ENCODE results near the gene XYLT1. TPM values are rescaled to one million over a fixed set of nuclear protein-coding genes. Genes with fewer than 3 reads are reported as not detected.
A peak's percentile ranks its signal among the peaks of the same experiment; 100 is the strongest.

Gene XYLT1
- polyA plus RNA-seq, 1 donor (not counting 4 experiments of a cell fraction or from before 2014, with no cell fraction given) = 4.4 TPM

DNA sequence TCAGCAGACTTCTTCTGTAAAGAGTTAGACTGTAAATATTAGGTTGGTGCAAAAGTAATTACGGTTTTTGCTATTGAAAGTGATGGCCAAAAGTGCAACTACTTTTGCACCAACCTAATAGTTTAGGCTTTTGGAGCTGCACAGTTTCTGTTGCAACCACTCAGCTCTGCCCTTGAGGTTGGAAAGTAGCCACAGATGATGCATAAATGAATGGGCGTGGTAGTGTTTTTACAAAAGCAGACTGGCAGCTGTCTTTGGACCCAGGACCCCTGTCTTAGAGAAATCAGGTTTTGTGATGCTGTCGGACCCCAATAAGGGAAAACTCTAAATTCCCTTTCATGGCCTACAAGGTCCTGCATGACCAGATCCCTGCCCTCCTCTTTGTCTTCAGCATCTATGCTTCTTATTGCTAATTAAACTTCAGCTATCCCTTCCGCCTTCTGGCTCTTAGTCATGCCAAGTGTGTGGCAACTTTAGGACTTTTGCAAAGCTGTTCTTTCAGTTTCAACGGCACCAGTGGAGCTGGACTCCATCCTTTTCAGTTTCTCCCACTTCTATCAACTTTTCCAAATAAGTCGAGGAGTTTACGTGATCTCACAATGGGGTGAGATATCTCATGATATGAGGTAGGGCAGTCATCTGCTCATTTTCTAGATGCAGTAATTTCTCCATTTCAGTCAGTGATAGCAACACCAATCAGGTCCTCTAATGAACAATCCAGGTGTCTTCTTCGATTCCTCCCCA lies 232.3 kb downstream of the XYLT1 start:
- Histone ChIP-seq H3K27me3 (ENCODE audit: control insufficient read depth, extremely low read depth, insufficient read depth, low read length) (no peaks in the 10 kb centered on the region), H3K27ac (ENCODE audit: control insufficient read depth, insufficient read depth, low read length) (no peak overlapping the region), H3K9me1 (ENCODE audit: control insufficient read depth, extremely low read depth, insufficient read depth, low read length) (no peaks in the 10 kb centered on the region), H4K20me1 (ENCODE audit: control insufficient read depth, extremely low read depth, insufficient read depth, low read length) (no peaks in the 10 kb centered on the region), H2AFZ (ENCODE audit: control insufficient read depth, low read length) (no peak overlapping the region), H3K79me2 (ENCODE audit: control insufficient read depth, insufficient read depth, low read length) (no peaks in the 10 kb centered on the region), H3K9me3 (ENCODE audit: control insufficient read depth, low read depth, low read length) (no peaks in the 10 kb centered on the region), H3K9ac (ENCODE audit: control insufficient read depth, extremely low read depth, insufficient read depth, low read length) (no peak overlapping the region), H3K36me3 (ENCODE audit: control insufficient read depth in 2 of 2, extremely low read depth in 1 of 2, insufficient read depth in 2 of 2, low read length in 2 of 2) (peaks cover 0 to 4% of the 10 kb centered on the region in 2 experiments), H3K4me2 (ENCODE audit: control insufficient read depth, extremely low read depth, insufficient read depth, low read depth, low read length) (no peak overlapping the region), H3K4me1 (ENCODE audit: control insufficient read depth, extremely low read depth, insufficient read depth, low read length) (peaks cover 8% of the 10 kb centered on the region), H3K4me3 (ENCODE audit: control insufficient read depth in 2 of 3, extremely low read depth in 1 of 3, insufficient read depth in 2 of 3, low read depth in 1 of 3, low read length in 3 of 3) (no peak overlapping the region)
- no peak for FAIRE-seq
- no peak for TF ChIP-seq CTCF (optimal IDR thresholded peaks at IDR 0.05 in 1 of 3, IDR thresholded peaks at IDR 0.05 in 1 of 3, conservative IDR thresholded peaks at IDR 0.05 in 1 of 3; ENCODE audit: extremely low read depth in 1 of 3, insufficient read depth in 2 of 3, low read length in 3 of 3)
- no peak for TF ChIP-seq EZH2 (IDR thresholded peaks at IDR 0.05; ENCODE audit: low read length)
- dilution Hi-C loops (cut with MboI; ENCODE audit: extremely low pct_ligation_motif_present, low sequenced_read_pairs) = no loop called here
- DNase-seq (ENCODE audit: low read depth, low spot score) = no peak

GRCh38 chr16:17237350-17237944 lies 233.3 kb downstream of the XYLT1 start:
- Histone ChIP-seq H3K9ac (ENCODE audit: control insufficient read depth, extremely low read depth, insufficient read depth, low read length) (no peak overlapping the region), H2AFZ (ENCODE audit: control insufficient read depth, low read length) (no peak overlapping the region), H3K4me3 (ENCODE audit: control insufficient read depth in 2 of 3, extremely low read depth in 1 of 3, insufficient read depth in 2 of 3, low read depth in 1 of 3, low read length in 3 of 3) (no peak overlapping the region), H3K27ac (ENCODE audit: control insufficient read depth, insufficient read depth, low read length) (no peak overlapping the region), H3K36me3 (ENCODE audit: control insufficient read depth in 2 of 2, extremely low read depth in 1 of 2, insufficient read depth in 2 of 2, low read length in 2 of 2) (peaks cover 0 to 4% of the 10 kb centered on the region in 2 experiments), H3K4me1 (ENCODE audit: control insufficient read depth, extremely low read depth, insufficient read depth, low read length) (peaks cover 13% of the 10 kb centered on the region), H3K9me1 (ENCODE audit: control insufficient read depth, extremely low read depth, insufficient read depth, low read length) (peaks cover 2% of the 10 kb centered on the region), H3K79me2 (ENCODE audit: control insufficient read depth, insufficient read depth, low read length) (no peaks in the 10 kb centered on the region), H3K27me3 (ENCODE audit: control insufficient read depth, extremely low read depth, insufficient read depth, low read length) (no peaks in the 10 kb centered on the region), H3K4me2 (ENCODE audit: control insufficient read depth, extremely low read depth, insufficient read depth, low read depth, low read length) (no peak overlapping the region), H3K9me3 (ENCODE audit: control insufficient read depth, low read depth, low read length) (no peaks in the 10 kb centered on the region), H4K20me1 (ENCODE audit: control insufficient read depth, extremely low read depth, insufficient read depth, low read length) (no peaks in the 10 kb centered on the region)
- FAIRE-seq (no peak), DNase-seq (ENCODE audit: low read depth, low spot score) (no peak)
- TF ChIP-seq CTCF (optimal IDR thresholded peaks at IDR 0.05 in 1 of 3, IDR thresholded peaks at IDR 0.05 in 1 of 3, conservative IDR thresholded peaks at IDR 0.05 in 1 of 3; ENCODE audit: extremely low read depth in 1 of 3, insufficient read depth in 2 of 3, low read length in 3 of 3) (peak in 1 of 3 experiments; percentile 1), EZH2 (IDR thresholded peaks at IDR 0.05; ENCODE audit: low read length) (no peak)
- dilution Hi-C loops (cut with MboI; ENCODE audit: extremely low pct_ligation_motif_present, low sequenced_read_pairs) = no loop called here
